DND-41 (cell line): ENCODE results near the gene MAX.

Source experiments
- EZH2 ChIP-seq: IDR thresholded peaks from 3 replicates; pipeline ENCODE4 v1.6.1; 2012; ENCODE audit warnings: borderline replicate concordance, low read depth, mild to moderate bottlenecking, moderate library complexity, low read length, inconsistent platforms; ENCODE audit not compliant: severe bottlenecking
- TF ChIP-seq, protein P1 (sequence below): IDR thresholded peaks from 2 replicates; pipeline ENCODE4 v1.5.1; 2012; ENCODE audit warnings: borderline replicate concordance, low read length, moderate library complexity, mild to moderate bottlenecking; ENCODE audit not compliant: poor library complexity, severe bottlenecking; ENCODE audit errors: extremely low read depth

DNA sequence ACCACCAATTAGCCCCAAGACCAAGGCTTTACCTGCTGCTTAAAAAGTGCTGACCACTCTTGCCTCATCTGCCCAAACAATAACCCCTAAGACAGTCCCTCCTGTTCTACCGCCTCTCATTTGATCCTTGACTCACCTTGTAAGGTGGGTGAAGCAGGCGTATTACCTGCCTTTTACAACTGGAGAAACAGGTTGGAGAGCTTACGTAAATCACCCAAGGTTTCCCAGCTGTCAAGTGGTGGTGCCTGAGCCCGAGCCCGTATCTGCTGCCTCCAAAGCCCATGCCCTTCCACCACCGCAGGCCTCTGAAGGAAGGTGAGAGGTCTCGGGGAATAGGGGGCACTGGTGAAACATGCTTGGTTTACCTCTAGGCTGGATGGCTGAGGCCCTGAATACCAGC, 36.6 kb downstream of the MAX start:
- TF ChIP-seq, protein P1, sequence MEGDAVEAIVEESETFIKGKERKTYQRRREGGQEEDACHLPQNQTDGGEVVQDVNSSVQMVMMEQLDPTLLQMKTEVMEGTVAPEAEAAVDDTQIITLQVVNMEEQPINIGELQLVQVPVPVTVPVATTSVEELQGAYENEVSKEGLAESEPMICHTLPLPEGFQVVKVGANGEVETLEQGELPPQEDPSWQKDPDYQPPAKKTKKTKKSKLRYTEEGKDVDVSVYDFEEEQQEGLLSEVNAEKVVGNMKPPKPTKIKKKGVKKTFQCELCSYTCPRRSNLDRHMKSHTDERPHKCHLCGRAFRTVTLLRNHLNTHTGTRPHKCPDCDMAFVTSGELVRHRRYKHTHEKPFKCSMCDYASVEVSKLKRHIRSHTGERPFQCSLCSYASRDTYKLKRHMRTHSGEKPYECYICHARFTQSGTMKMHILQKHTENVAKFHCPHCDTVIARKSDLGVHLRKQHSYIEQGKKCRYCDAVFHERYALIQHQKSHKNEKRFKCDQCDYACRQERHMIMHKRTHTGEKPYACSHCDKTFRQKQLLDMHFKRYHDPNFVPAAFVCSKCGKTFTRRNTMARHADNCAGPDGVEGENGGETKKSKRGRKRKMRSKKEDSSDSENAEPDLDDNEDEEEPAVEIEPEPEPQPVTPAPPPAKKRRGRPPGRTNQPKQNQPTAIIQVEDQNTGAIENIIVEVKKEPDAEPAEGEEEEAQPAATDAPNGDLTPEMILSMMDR = no peak
- no peak for TF ChIP-seq EZH2
